B cell (primary cell): ENCODE measurements around the gene FERMT3. TPM values are rescaled to one million over a fixed set of nuclear protein-coding genes. Genes with fewer than 3 reads are reported as not detected.

Source experiments
- ATAC-seq: fragments of 200-7000 bp; cut with Tn5 transposase; one replicate; pipeline ENCODE4 v1.10.0; 2021; ENCODE audit warnings: low read depth, mild to moderate bottlenecking, moderate number of reproducible peaks, moderate library complexity
- CTCF ChIA-PET: fragments of 350-600 bp; sonication (Branson Sonifier 250); formaldehyde crosslinking; loops from one replicate; lab custom pipeline; 2021; ENCODE audit warnings: antibody characterized with exemption, inconsistent platforms; lab: Charles Lee
- POLR2A ChIA-PET: fragments of 350-600 bp; sonication (Branson Sonifier 250); formaldehyde crosslinking; loops from one replicate; lab custom pipeline; 2021; ENCODE audit warnings: antibody characterized with exemption; lab: Charles Lee
- DNase-seq: peaks from one replicate; pipeline ENCODE4 v3.0.0; 2013
- H2AFZ ChIP-seq: 2 replicates; pipeline ENCODE4 v1.6.1; 2012; ENCODE audit warnings: mild to moderate bottlenecking, low read depth, low read length; ENCODE audit not compliant: insufficient read depth, poor library complexity, severe bottlenecking
- H3K27ac ChIP-seq, 2 donors: 1 replicate in 1 of 2; 2 replicates in 1 of 2; pipeline ENCODE4 v1.5.1; 2012 to 2013; ENCODE audit warnings: low read length in 2 of 2, mild to moderate bottlenecking in 2 of 2, moderate library complexity in 1 of 2
- H3K27me3 ChIP-seq, 4 experiments: fragments of 200-600 bp in 1 of 4; sonication (generic) in 1 of 4; replicated peaks in 1 of 4; 1 replicate in 2 of 4; 2 replicates in 2 of 4; pipeline versions ENCODE4 v1.6.1 to v1.7.0; 2013 to 2016; ENCODE audit warnings: low read length in 3 of 4, mild to moderate bottlenecking in 2 of 4, mixed read lengths in 1 of 4, moderate library complexity in 1 of 4; ENCODE audit not compliant: insufficient read depth in 4 of 4, control insufficient read depth in 3 of 4; ENCODE audit errors: control extremely low read depth in 1 of 4
- H3K36me3 ChIP-seq, 2 experiments: replicated peaks in 1 of 2; 1 replicate in 1 of 2; 2 replicates in 1 of 2; pipeline versions ENCODE4 v1.6.1 to v1.7.1; 2013; ENCODE audit warnings: low read length in 1 of 2; ENCODE audit not compliant: insufficient read depth in 2 of 2, control insufficient read depth in 1 of 2; ENCODE audit errors: control extremely low read depth in 1 of 2, extremely low read depth in 1 of 2
- H3K4me1 ChIP-seq, 2 donors: fragments of 200-600 bp in 1 of 2; sonication (generic) in 1 of 2; 1 replicate in 1 of 2; 2 replicates in 1 of 2; pipeline versions ENCODE4 v1.5.1 to v1.6.1; 2013 to 2017; ENCODE audit warnings: low read length in 2 of 2; ENCODE audit not compliant: control insufficient read depth in 2 of 2, insufficient read depth in 2 of 2
- H3K4me2 ChIP-seq: replicated peaks from 2 replicates; pipeline ENCODE3; 2012; ENCODE audit warnings: mild to moderate bottlenecking, low read depth, low read length; ENCODE audit not compliant: poor library complexity, severe bottlenecking
- H3K4me3 ChIP-seq, 5 experiments: fragments of 200-600 bp in 1 of 5; sonication (generic) in 1 of 5; 1 replicate in 3 of 5; 2 replicates in 2 of 5; pipeline versions ENCODE4 v1.5.1 to v1.7.0; 2011 to 2016; ENCODE audit warnings: low read length in 4 of 5, mild to moderate bottlenecking in 4 of 5, low read depth in 2 of 5, control low read depth in 1 of 5, moderate library complexity in 1 of 5; ENCODE audit not compliant: insufficient read depth in 1 of 5; ENCODE audit errors: control extremely low read depth in 1 of 5, extremely low read depth in 1 of 5
- H3K79me2 ChIP-seq: fragments of 200-600 bp; sonication (generic); one replicate; pipeline ENCODE4 v1.6.0; 2016; ENCODE audit warnings: low read length; ENCODE audit not compliant: control insufficient read depth, insufficient read depth
- H3K9ac ChIP-seq: fragments of 200-600 bp; sonication (generic); 2 replicates; pipeline ENCODE4 v1.6.1; 2017; ENCODE audit warnings: mild to moderate bottlenecking, low read length, moderate library complexity
- H3K9me3 ChIP-seq, 3 donors: one replicate each; pipeline versions ENCODE4 v1.6.1 to v1.7.1; 2013; ENCODE audit warnings: low read length in 2 of 3; ENCODE audit not compliant: control insufficient read depth in 2 of 3, insufficient read depth in 1 of 3; ENCODE audit errors: control extremely low read depth in 1 of 3
- H4K20me1 ChIP-seq: 2 replicates; pipeline ENCODE4 v1.6.0; 2012; ENCODE audit warnings: mild to moderate bottlenecking, low read length; ENCODE audit not compliant: insufficient read depth, control insufficient read depth, poor library complexity, severe bottlenecking
- H3K27ac Mint-ChIP-seq: one replicate; pipeline ENCODE4 v1.8.0; 2021; ENCODE audit warnings: mixed read lengths
- H3K27me3 Mint-ChIP-seq: one replicate; pipeline ENCODE4 v1.8.0; 2021; ENCODE audit warnings: mixed read lengths
- H3K4me1 Mint-ChIP-seq: one replicate; pipeline ENCODE4 v1.8.0; 2021; ENCODE audit warnings: mixed read lengths
- H3K4me3 Mint-ChIP-seq: one replicate; pipeline ENCODE4 v1.8.0; 2021; ENCODE audit warnings: mixed read lengths
- H3K9me3 Mint-ChIP-seq: one replicate; pipeline ENCODE4 v1.8.0; 2022; ENCODE audit warnings: mixed read lengths; ENCODE audit not compliant: insufficient read depth
- EZH2 ChIP-seq: IDR thresholded peaks from 2 replicates; pipeline ENCODE4 v1.6.1; 2012; ENCODE audit warnings: borderline replicate concordance, low read depth, mild to moderate bottlenecking, moderate library complexity, low read length; ENCODE audit not compliant: insufficient read depth, poor library complexity, severe bottlenecking
- WGBS: methylation state at CpG from one replicate; pipeline ENCODE4 v1.1.5; 2013; ENCODE audit warnings: missing lambda C conversion rate; ENCODE audit not compliant: insufficient coverage; 5-methylcytosine and 5-hydroxymethylcytosine counted together
- intact Hi-C: fragments of 100-400 bp; cut with micrococcal nuclease; formaldehyde crosslinking; loops from one replicate; pipeline ENCODE4 v1.10.0; 2022
- polyA plus RNA-seq: library from polyadenylated mRNA; depleted of rRNA; stranded (reverse); fragments of >200 nt; gene quantifications from 2 replicates; pipeline ENCODE4 v1.2.3, GENCODE V29; 2012
- total RNA-seq, 2 donors: library from RNA; stranded (reverse); fragments of 120-200 nt in 1 of 2; gene quantifications; 1 replicate in 1 of 2; 2 replicates in 1 of 2; pipeline versions ENCODE4 v1.2.3 to v1.2.4, GENCODE V29; 2013 to 2022
- TF ChIP-seq, protein P1 (sequence below): fragments of 200-600 bp; IDR thresholded peaks from one replicate; pipeline ENCODE4 v1.8.0; 2022; ENCODE audit warnings: antibody characterized with exemption, mild to moderate bottlenecking

Gene FERMT3
- total and polyA plus RNA-seq, 2 donors (not counting 1 experiment from before 2014, with no cell fraction given): 96.2 to 170 TPM

DNA sequence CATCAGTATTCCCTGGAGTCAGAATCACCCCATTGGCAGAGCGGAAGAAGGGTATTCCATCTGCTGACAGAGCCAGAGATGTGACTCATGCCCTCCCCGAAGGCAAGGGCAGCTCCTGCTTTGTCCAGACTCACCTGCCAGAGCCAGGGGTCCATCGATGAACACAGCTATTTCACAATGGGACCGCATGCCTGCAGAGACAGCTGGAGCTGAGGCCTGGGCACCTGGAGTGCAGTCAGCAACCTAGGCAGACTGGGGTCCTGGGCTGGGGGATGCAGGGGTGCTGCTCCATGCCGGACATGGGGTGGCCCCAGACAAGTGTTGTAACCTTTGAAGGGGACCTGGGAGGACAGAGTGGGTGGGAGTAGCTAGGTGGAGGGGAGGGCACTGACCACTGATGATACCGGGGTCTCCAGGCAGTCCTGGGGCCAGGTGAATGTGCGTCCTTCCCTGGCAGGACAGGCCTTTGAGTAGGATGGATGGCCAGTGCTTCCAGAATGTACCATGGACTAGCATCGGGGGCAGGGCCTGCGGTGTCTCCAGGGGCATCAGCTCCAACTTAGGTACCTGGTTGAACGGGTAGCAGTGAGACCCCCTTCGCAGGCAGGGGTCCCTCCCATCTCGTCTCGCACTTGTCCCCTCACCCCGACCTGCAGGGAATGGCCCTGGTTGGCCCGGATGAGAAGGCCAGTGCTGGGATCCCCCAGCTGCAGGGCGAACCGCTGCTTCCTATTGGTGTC, 17.8 kb downstream of the FERMT3 start:
- CTCF ChIA-PET: interaction anchor here (0.5 to 5.2 kb wide), 10 partner anchors 9 to 115 kb away, joined by 3 to 70 read pairs (median 4); partner anchors contain the start of genes FERMT3 and STIP1
- Histone ChIP-seq H3K4me2 (no peak overlapping the region), H2AFZ (no peak overlapping the region), H3K9ac (no peak overlapping the region), H3K79me2 (peaks cover 27% of the 10 kb centered on the region), H4K20me1 (peaks cover 19% of the 10 kb centered on the region), H3K27ac (no peak overlapping the region), H3K36me3 (peaks cover 0 to 38% of the 10 kb centered on the region in 2 experiments), H3K9me3 (no peaks in the 10 kb centered on the region), H3K4me1 (peaks cover 20 to 33% of the 10 kb centered on the region in 2 donors), H3K4me3 (no peak overlapping the region), H3K27me3 (no peaks in the 10 kb centered on the region)
- H3K9me3 Mint-ChIP-seq: no peaks in the 10 kb centered on the region
- no peak for TF ChIP-seq EZH2
- TF ChIP-seq, protein P1, sequence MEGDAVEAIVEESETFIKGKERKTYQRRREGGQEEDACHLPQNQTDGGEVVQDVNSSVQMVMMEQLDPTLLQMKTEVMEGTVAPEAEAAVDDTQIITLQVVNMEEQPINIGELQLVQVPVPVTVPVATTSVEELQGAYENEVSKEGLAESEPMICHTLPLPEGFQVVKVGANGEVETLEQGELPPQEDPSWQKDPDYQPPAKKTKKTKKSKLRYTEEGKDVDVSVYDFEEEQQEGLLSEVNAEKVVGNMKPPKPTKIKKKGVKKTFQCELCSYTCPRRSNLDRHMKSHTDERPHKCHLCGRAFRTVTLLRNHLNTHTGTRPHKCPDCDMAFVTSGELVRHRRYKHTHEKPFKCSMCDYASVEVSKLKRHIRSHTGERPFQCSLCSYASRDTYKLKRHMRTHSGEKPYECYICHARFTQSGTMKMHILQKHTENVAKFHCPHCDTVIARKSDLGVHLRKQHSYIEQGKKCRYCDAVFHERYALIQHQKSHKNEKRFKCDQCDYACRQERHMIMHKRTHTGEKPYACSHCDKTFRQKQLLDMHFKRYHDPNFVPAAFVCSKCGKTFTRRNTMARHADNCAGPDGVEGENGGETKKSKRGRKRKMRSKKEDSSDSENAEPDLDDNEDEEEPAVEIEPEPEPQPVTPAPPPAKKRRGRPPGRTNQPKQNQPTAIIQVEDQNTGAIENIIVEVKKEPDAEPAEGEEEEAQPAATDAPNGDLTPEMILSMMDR: no peak
- no peak for DNase-seq
- H3K27ac Mint-ChIP-seq: peak overlapping the region; percentile 50
- H3K27me3 Mint-ChIP-seq: no peaks in the 10 kb centered on the region
- peaks cover 30% of the 10 kb centered on the region for H3K4me1 Mint-ChIP-seq
- 93% methylated on average over 17 of the region's 17 CpGs for WGBS
- no peak for ATAC-seq
- POLR2A ChIA-PET: interaction anchor here (1.2 to 6.3 kb wide), 4 partner anchors 8 to 80 kb away, joined by 3 to 78 read pairs (median 4); partner anchors contain the start of gene FERMT3
- intact Hi-C loops: no loop called here
- H3K4me3 Mint-ChIP-seq: peak overlapping the region; percentile 91
